GM10248 (cell line): ENCODE measurements around the gene RASAL1.

Source experiments
- CTCF ChIA-PET: fragments of 300-600 bp; sonication (Branson Sonifier 250); formaldehyde crosslinking; extraction: SDS; loops from one replicate; lab custom pipeline; 2021; ENCODE audit warnings: antibody characterized with exemption; lab: Yijun Ruan, JAX
- POLR2A ChIA-PET: fragments of 350-650 bp; sonication (Branson Sonifier 250); formaldehyde crosslinking; extraction: SDS; loops from one replicate; lab custom pipeline; 2020; ENCODE audit warnings: antibody characterized with exemption; lab: Yijun Ruan, JAX
- DNase-seq: peaks from one replicate; pipeline ENCODE4 v3.0.0; 2012; ENCODE audit errors: extremely low spot score
- TF ChIP-seq, protein P1 (sequence below): IDR thresholded peaks from 2 replicates; pipeline ENCODE4 v1.5.1; 2012; ENCODE audit warnings: mild to moderate bottlenecking, low read depth; ENCODE audit errors: extremely low read depth, missing control alignments, control extremely low read depth

RASAL1 gene

DNA sequence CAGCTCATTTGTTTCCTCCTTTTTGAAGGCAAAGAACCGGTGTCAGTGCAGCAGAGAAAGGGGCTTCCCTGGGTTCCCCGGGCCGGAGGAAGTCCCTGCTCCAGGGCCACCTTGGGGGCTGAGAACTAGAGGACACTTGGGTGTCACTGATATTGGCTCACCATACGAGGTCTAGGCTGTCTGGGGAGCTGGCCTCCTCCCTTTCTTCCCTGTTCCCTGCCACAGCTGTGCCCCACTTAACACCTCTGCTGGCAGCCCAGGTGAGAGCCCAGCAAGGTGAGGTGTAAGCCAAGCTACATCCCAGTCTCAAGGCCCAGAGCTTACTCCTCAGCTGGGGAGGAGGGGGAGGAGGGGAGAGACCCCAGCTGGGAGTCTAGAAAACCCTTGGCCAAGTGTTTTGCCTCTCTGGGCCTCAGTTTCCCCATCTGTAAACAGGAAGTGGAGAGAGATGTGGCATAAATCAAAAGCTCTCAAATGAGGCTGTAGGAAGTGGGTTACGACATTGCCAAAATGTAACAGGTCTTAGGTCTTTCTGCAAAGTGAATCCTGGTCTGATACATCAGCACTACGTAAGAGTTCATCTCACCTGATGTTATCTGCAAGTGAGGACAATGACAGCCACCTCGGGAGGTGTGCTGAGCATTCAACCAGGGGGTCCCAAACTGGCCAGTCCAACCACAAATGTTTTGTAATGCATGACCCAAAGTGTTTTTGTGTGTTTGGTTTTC, 25.5 kb downstream of the RASAL1 start:
- no peak for DNase-seq
- TF ChIP-seq, protein P1, sequence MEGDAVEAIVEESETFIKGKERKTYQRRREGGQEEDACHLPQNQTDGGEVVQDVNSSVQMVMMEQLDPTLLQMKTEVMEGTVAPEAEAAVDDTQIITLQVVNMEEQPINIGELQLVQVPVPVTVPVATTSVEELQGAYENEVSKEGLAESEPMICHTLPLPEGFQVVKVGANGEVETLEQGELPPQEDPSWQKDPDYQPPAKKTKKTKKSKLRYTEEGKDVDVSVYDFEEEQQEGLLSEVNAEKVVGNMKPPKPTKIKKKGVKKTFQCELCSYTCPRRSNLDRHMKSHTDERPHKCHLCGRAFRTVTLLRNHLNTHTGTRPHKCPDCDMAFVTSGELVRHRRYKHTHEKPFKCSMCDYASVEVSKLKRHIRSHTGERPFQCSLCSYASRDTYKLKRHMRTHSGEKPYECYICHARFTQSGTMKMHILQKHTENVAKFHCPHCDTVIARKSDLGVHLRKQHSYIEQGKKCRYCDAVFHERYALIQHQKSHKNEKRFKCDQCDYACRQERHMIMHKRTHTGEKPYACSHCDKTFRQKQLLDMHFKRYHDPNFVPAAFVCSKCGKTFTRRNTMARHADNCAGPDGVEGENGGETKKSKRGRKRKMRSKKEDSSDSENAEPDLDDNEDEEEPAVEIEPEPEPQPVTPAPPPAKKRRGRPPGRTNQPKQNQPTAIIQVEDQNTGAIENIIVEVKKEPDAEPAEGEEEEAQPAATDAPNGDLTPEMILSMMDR: no peak
- ChIA-PET CTCF (interaction anchor here (0.8 to 3.2 kb wide), 6 partner anchors 9 to 64 kb away, joined by 3 to 15 read pairs (median 4); no protein-coding TSS in a partner anchor), POLR2A (interaction anchor here (0.6 kb wide), 1 partner anchor 53 kb away, joined by 3 read pairs; no protein-coding TSS in a partner anchor)

DNA sequence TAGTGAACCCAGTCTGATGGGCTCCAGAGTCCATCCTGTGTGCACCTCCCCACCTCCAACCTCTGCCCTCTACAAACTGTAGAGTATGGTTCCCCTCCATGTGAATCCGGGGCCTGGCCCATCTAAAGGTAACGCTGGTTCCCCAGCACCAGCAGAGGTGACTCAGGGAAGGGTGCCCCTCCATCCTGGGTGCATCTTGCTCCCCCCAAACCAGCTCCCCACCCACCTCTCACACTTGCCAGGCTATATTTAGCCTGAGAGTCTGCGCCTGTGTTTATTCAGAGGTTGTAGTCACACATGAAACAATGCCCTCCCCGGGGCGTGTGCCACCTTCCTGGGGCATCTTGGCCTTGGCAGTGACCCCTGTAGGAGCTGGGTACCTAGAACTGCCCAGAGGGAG, 26.2 kb downstream of the RASAL1 start:
- TF ChIP-seq, protein P1: no peak
- ChIA-PET CTCF (interaction anchor here (0.8 to 3.2 kb wide), 4 partner anchors 11 to 64 kb away, joined by 3 to 15 read pairs (median 6); no protein-coding TSS in a partner anchor), POLR2A (no interaction called here)
- no peak for DNase-seq

DNA sequence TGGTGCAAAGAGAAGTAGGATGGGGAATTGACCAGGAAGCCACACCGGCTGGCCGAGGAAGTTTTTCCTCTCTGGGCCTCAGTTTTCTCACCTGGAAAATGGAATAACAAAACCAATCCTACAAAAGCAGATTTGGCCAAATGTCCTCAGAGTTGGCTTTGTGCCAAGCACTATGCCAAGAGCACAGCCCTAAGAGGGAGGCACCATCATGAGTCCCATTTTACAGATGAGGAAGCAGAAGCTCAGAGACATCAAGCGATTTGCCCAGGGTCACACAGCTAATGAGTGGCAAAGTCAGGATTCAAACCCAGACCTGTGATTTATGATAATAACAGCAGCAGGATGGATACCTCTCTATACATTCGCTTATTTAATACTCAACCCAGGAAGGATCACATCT, 27.3 kb downstream of the RASAL1 start:
- ChIA-PET CTCF (interaction anchor here (3.2 kb wide), 1 partner anchor 65 kb away, joined by 15 read pairs; no protein-coding TSS in a partner anchor), POLR2A (no interaction called here)
- TF ChIP-seq, protein P1: no peak
- DNase-seq: no peak

DNA sequence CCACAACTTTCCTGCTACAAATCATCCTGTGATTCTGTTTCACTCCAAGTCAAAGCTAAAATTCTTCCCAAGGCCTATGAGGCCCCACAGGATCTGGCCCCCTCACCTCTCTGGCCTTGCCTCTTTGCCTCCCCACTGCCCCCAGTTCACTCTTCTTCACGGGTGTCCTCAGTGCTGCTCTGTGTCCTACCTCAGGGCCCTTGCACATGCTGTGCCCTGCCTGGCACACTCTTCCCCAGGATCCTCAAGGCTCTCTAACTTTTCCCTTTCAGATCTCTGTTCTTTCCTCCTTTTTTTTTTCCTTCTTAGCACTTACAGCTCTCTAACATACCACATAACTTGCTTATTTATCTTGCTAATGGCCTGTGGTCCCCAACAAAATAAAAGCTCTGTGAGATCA, 29.2 kb downstream of the RASAL1 start:
- TF ChIP-seq, protein P1: no peak
- DNase-seq: no peak
- POLR2A ChIA-PET: no interaction called here
- CTCF ChIA-PET: interaction anchor here (1.4 to 1.5 kb wide), 3 partner anchors 8 to 47 kb away, joined by 4 to 10 read pairs (median 4); no protein-coding TSS in a partner anchor

DNA sequence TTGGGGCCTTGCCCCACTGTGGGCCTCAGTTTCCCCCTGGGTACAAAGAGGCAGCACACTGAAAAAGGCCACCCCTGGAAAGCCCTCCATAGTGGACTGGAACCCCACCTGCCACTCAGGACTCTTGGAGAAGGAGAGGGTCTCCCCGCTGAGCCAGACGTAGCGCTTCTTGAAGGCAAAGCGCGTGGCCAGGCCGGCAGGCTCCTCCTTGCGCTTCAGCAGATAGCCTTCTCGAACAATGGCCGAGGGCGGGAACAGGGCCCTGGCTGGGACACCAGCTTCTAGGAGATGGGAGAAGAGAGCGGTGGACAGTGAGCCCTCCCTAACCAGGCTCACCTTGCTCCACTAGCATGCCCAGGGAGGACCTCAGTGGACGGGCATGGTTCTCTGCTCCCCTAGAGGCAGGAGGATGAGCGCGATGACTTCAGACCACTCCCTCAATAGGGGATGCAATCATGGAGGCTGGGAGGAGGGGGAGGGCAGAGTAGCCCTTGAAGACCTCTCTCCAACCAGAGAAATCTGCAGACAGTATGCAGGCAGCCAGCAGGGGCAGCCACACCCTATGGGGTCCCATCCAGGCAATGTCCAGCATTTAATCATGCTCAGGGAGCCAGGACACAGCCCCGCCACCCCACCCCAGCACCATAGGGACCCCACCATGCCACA, 29.8 kb downstream of the RASAL1 start:
- CTCF ChIA-PET: interaction anchor here (1.0 to 1.5 kb wide), 3 partner anchors 12 to 47 kb away, joined by 4 read pairs; no protein-coding TSS in a partner anchor
- TF ChIP-seq, protein P1: no peak

DNA sequence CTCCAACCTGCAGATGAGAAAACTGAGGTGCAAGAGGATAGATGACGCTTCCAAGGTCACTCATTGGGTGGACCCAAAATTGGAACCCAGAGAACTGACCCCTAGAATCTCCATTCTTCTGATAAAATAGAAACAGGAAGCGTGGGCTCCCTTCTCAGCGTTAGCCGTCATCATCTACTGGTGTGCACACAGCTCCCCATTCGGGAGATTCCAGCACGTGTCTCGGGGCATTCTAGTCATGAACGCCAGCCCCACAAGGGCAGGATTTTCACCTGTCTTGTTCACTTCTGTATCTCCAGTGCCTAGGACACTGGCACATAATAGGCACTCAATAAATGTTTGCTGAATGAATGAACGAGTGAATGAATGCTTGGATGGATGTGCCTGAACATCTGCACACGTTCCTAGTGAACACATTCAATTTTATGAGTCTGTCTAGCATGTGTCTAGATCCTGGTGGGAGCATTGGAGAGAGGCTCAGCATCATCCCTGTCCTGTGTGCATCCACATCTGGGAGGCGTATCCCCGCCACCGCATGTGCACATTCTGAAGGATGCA, 30.5 kb downstream of the RASAL1 start:
- ChIA-PET CTCF (interaction anchor here (1.0 to 1.2 kb wide), 2 partner anchors 26 to 29 kb away, joined by 3 to 4 read pairs; no protein-coding TSS in a partner anchor), POLR2A (no interaction called here)
- TF ChIP-seq, protein P1: no peak
- DNase-seq: no peak

More for the DNA sequence above, 29.8 kb downstream of the RASAL1 start:
- POLR2A ChIA-PET: no interaction called here
- DNase-seq: no peak
